Sigmoid colon (tissue), 7 donors: ENCODE measurements around the gene GRM5. TPM values are rescaled to one million over a fixed set of nuclear protein-coding genes. Genes with fewer than 3 reads are reported as not detected.

Experiments used
- DNase-seq: peaks from one replicate; pipeline ENCODE4 v3.0.0-alpha.2; 2019
- H3K27ac ChIP-seq, 4 donors: fragments of 200-600 bp; sonication (generic); one replicate each; pipeline ENCODE4 v1.5.1; 2016 to 2019; ENCODE audit warnings: mild to moderate bottlenecking in 1 of 4
- H3K27me3 ChIP-seq, 3 donors: fragments of 200-600 bp; sonication (generic); one replicate each; pipeline ENCODE4 v1.5.1; 2019; ENCODE audit warnings: mild to moderate bottlenecking in 1 of 3
- H3K36me3 ChIP-seq, 4 donors: fragments of 200-600 bp; sonication (generic); one replicate each; pipeline ENCODE4 v1.5.1; 2016 to 2019
- H3K4me1 ChIP-seq, 4 donors: fragments of 200-600 bp; sonication (generic); one replicate each; pipeline ENCODE4 v1.5.1; 2017 to 2019
- H3K4me3 ChIP-seq, 4 donors: fragments of 200-600 bp; sonication (generic); one replicate each; pipeline ENCODE4 v1.5.1; 2017 to 2019; ENCODE audit warnings: mild to moderate bottlenecking in 2 of 4, moderate library complexity in 1 of 4
- H3K9me3 ChIP-seq, 4 donors: fragments of 200-600 bp in 3 of 4; sonication (generic) in 3 of 4; one replicate each; pipeline versions ENCODE4 v1.5.1 to v1.6.1; 2013 to 2019
- EP300 ChIP-seq, 4 donors: sonication (generic); formaldehyde crosslinking; IDR thresholded peaks; one replicate each; pipeline ENCODE4 v1.6.1; 2017; ENCODE audit warnings: antibody characterized with exemption in 4 of 4
- POLR2A ChIP-seq, 2 donors: fragments of 450-650 bp; IDR thresholded peaks; one replicate each; pipeline ENCODE4 v1.6.1; 2016; ENCODE audit warnings: antibody characterized with exemption in 2 of 2, mild to moderate bottlenecking in 2 of 2, moderate library complexity in 2 of 2
- POLR2AphosphoS5 ChIP-seq, 4 donors: sonication (generic); formaldehyde crosslinking; IDR thresholded peaks; one replicate each; pipeline ENCODE4 v1.6.1; 2017; ENCODE audit warnings: antibody characterized with exemption in 4 of 4
- WGBS, 2 donors: extraction: QIAGEN DNeasy Blood & Tissue Kit; methylation state at CpG; one replicate each; pipeline ENCODE4 v1.1.7; 2013; 5-methylcytosine and 5-hydroxymethylcytosine counted together
- intact Hi-C: fragments of 100-400 bp; cut with DNase I; formaldehyde crosslinking; loops from one replicate; pipeline ENCODE4 v1.15.1; 2023
- polyA plus RNA-seq, 3 donors: library from polyadenylated mRNA; stranded (reverse); fragments of 200-250 nt; gene quantifications; one replicate each; pipeline ENCODE4 v1.2.3, GENCODE V29; 2013
- total RNA-seq, 4 donors: library from RNA; depleted of rRNA; stranded (reverse); fragments of >200 nt; gene quantifications; one replicate each; pipeline ENCODE4 v1.1.0, GENCODE V29; 2016
- TF ChIP-seq, protein P1 (sequence below), 4 experiments: fragments of 450-650 bp in 3 of 4; fragments of 200-600 bp in 1 of 4; IDR thresholded peaks; one replicate each; pipeline ENCODE4 v1.5.1; 2016 to 2019; ENCODE audit warnings: antibody characterized with exemption in 4 of 4, mild to moderate bottlenecking in 3 of 4, moderate library complexity in 2 of 4
- donor health status: healthy with polysubstance abuse.
- donor health status: Bipolar disorder and iron deficiency.
- donor health status: healthy.

GRM5 gene
- total and polyA plus RNA-seq, 7 donors, result under 0.01 to 0.49 TPM; not detected in 5

DNA sequence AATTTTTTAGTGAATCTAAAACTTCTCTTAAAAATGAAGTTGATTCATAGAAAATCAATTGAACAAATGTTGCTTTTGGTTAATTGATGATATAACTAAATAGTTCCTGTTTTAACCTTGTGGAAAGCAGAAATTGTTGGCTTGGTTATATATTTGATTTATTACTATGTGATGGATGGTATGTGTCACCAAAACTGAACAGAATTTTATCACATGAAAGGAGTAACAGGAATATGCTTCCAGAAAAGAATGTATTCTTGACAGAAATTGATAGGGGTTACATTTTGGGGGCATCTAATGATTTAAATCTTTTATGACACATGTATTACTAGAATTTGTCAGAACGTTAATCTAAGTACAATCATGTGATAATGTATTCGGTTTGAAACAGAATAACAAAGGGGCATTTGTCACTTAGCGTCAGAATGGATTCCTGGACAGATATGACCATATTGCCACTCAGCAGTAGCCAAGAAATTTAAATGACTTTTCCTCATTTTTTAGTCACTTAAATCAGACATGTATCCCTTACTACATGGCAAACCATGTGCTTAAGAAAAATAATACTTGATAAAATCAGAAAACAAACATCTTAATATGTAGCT, 295.2 kb downstream of the GRM5 start:
- Histone ChIP-seq H3K9me3 (no peaks in the 10 kb centered on the region), H3K4me1 (no peaks in the 10 kb centered on the region), H3K4me3 (no peak overlapping the region), H3K27ac (no peak overlapping the region), H3K27me3 (no peaks in the 10 kb centered on the region), H3K36me3 (no peaks in the 10 kb centered on the region)
- intact Hi-C loops, result no loop called here
- no peak for DNase-seq
- no peak for TF ChIP-seq POLR2A (IDR thresholded peaks at IDR 0.05)
- no peak for TF ChIP-seq POLR2AphosphoS5 (IDR thresholded peaks at IDR 0.05)
- WGBS, 2 donors, result 76 to 80% methylated on average over 3 of the region's 3 CpGs

DNA sequence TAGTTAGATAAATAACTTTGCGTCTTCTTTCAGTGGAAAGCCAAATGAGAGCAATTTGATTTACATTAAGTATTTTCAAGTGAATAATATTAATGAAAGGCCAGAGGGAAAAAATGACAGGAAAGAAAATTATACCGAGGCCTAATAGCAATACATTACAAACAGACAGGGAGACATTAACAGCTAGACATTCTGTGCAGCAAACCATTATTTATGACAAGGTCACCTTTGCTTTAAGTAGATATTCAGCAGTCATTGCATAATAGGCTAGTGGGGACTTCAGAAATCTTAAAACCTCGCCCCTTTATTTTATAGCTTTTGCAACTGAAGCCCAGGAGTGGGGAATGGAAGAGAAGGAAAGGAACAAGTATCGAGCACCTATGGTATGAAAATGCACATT, 321.6 kb downstream of the GRM5 start:
- 92 to 94% methylated on average over 4 of the region's 4 CpGs for WGBS, 2 donors
- TF ChIP-seq POLR2A (IDR thresholded peaks at IDR 0.05) (no peak), POLR2AphosphoS5 (IDR thresholded peaks at IDR 0.05) (no peak), EP300 (IDR thresholded peaks at IDR 0.05) (no peak)
- TF ChIP-seq, protein P1, sequence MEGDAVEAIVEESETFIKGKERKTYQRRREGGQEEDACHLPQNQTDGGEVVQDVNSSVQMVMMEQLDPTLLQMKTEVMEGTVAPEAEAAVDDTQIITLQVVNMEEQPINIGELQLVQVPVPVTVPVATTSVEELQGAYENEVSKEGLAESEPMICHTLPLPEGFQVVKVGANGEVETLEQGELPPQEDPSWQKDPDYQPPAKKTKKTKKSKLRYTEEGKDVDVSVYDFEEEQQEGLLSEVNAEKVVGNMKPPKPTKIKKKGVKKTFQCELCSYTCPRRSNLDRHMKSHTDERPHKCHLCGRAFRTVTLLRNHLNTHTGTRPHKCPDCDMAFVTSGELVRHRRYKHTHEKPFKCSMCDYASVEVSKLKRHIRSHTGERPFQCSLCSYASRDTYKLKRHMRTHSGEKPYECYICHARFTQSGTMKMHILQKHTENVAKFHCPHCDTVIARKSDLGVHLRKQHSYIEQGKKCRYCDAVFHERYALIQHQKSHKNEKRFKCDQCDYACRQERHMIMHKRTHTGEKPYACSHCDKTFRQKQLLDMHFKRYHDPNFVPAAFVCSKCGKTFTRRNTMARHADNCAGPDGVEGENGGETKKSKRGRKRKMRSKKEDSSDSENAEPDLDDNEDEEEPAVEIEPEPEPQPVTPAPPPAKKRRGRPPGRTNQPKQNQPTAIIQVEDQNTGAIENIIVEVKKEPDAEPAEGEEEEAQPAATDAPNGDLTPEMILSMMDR (IDR thresholded peaks at IDR 0.05), result no peak
- H3K9me3 ChIP-seq, result no peaks in the 10 kb centered on the region
- intact Hi-C loops, result no loop called here
- no peaks in the 10 kb centered on the region for H3K36me3 ChIP-seq
- no peak for DNase-seq
- H3K4me3 ChIP-seq, result no peak overlapping the region
- H3K27me3 ChIP-seq, result no peaks in the 10 kb centered on the region
- no peak overlapping the region for H3K27ac ChIP-seq
- H3K4me1 ChIP-seq, result no peaks in the 10 kb centered on the region

DNA sequence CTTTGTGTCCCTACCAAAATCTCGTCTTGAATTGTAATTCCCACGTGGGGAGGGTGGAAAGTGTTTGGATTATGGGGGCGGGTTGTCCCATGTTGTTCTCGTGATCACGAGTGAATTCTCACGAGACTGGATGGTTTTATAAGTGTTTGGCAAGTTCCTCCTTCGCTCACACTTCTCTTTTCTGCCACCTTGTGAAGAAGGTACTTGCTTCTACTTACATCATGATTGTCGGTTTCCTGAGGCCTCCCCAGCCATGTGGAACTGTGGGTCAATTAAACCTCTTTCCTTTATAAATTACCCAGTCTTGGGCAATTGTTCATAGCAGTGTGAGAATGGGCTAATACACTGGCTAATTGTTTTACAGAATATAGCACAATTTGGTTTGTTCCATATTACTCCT, 326.3 kb downstream of the GRM5 start:
- TF ChIP-seq EP300 (IDR thresholded peaks at IDR 0.05) (no peak), POLR2A (IDR thresholded peaks at IDR 0.05) (no peak), POLR2AphosphoS5 (IDR thresholded peaks at IDR 0.05) (no peak)
- TF ChIP-seq, protein P1 (IDR thresholded peaks at IDR 0.05), result no peak
- intact Hi-C loops, result no loop called here
- no peak for DNase-seq
- H3K4me1 ChIP-seq, result no peaks in the 10 kb centered on the region
- no peaks in the 10 kb centered on the region for H3K9me3 ChIP-seq
- no peaks in the 10 kb centered on the region for H3K36me3 ChIP-seq
- 81 to 86% methylated on average over 8 of the region's 8 CpGs for WGBS, 2 donors
- no peaks in the 10 kb centered on the region for H3K27me3 ChIP-seq
- H3K4me3 ChIP-seq, result no peak overlapping the region
- H3K27ac ChIP-seq, result no peak overlapping the region

DNA sequence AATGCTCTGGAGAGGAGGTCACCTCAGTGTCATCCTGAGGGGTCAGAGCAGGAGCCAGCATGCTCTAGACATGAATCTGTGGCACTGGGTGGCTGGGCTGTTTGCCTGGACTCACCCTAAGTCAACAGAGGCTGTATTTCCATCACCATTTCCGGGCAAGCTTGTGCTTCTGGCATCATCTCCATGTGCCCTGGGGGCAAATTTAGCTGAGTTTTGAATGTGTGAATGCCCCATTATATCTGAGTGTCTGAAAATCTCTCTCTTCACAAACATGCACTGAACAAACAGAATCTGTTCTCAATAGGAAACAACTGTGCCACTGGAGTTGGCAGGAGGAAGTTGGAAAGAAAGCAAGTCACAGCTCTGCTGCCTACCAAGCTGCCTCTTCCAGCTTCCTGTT, 356.2 kb downstream of the GRM5 start:
- Histone ChIP-seq H3K27me3 (no peaks in the 10 kb centered on the region), H3K9me3 (no peaks in the 10 kb centered on the region), H3K27ac (no peak overlapping the region), H3K36me3 (no peaks in the 10 kb centered on the region), H3K4me3 (no peak overlapping the region), H3K4me1 (no peaks in the 10 kb centered on the region)
- no peak for TF ChIP-seq EP300 (IDR thresholded peaks at IDR 0.05)
- TF ChIP-seq, protein P1 (IDR thresholded peaks at IDR 0.05), result no peak
- no peak for TF ChIP-seq POLR2A (IDR thresholded peaks at IDR 0.05)
- TF ChIP-seq POLR2AphosphoS5 (IDR thresholded peaks at IDR 0.05), result no peak
- DNase-seq, result no peak
- WGBS, 2 donors, result 34 to 63% methylated on average over 1 of the region's 1 CpG
- intact Hi-C loops, result no loop called here

DNA sequence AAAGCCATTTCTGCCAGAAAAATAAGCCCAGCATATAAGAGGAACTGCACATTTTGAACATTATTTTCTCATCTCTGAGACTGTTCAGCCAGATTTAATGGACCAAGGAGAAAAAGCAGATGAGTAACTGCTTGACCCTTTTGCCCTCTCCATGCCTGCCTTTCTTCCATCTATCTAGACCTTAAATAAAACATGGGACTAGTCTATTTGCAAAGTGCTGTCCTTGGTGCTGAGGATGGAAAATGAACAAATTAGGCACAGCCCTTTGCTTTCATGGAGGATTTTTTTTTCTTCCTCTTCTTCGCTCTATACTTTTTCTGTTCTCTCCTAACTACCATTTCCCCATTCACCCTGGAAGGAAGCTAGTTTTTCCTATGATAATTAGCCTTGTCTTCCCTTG, 361.3 kb downstream of the GRM5 start:
- Histone ChIP-seq H3K36me3 (no peaks in the 10 kb centered on the region), H3K4me3 (no peak overlapping the region), H3K9me3 (no peaks in the 10 kb centered on the region), H3K27me3 (no peaks in the 10 kb centered on the region), H3K4me1 (no peaks in the 10 kb centered on the region), H3K27ac (no peak overlapping the region)
- no peak for DNase-seq
- TF ChIP-seq, protein P1 (IDR thresholded peaks at IDR 0.05), result no peak
- TF ChIP-seq POLR2A (IDR thresholded peaks at IDR 0.05) (no peak), POLR2AphosphoS5 (IDR thresholded peaks at IDR 0.05) (no peak), EP300 (IDR thresholded peaks at IDR 0.05) (no peak)
- 83 to 89% methylated on average over 1 of the region's 1 CpG for WGBS, 2 donors
- intact Hi-C loops, result no loop called here
